GM23248 (cell line): Measurements from ENCODE around the gene CD68.

Experiments
- EZH2 ChIP-seq: fragments of 200-600 bp; sonication (generic); IDR thresholded peaks from 2 replicates; pipeline ENCODE4 v1.6.1; 2018; ENCODE audit warnings: antibody characterized with exemption, mild to moderate bottlenecking; ENCODE audit not compliant: insufficient read depth, poor library complexity, severe bottlenecking
- EZH2phosphoT487 ChIP-seq: fragments of 200-600 bp; sonication (generic); IDR thresholded peaks from 2 replicates; pipeline ENCODE4 v1.6.1; 2018; ENCODE audit warnings: antibody characterized with exemption, moderate library complexity, mild to moderate bottlenecking, low read depth; ENCODE audit not compliant: insufficient read depth

DNA sequence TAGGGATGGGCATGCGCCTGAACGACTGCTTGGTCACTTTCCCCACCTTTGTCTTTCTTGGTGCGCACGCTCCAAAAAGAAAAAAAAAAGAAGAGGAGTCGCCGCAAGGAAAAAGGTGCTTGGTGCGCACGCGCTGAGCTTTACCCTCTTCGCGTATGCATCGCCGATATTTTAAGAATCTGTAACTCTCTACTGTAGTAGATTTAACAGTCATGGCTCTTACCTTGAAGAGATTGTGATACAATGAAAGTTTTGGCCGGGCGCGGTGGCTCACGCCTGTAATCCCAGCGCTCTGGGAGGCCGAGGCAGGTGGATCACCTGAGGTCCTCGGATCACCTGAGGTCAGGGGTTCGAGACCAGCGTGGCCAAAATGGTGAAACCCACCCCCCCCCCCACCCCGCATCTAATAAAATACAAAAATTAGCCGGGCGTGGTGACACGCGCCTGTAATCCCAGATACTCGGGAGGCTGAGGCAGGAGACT, 35.9 kb downstream of the CD68 start:
- no peak for TF ChIP-seq EZH2phosphoT487
- no peak for TF ChIP-seq EZH2
